ENCODE measurements around the gene SYT1. TPM values are rescaled to one million over a fixed set of nuclear protein-coding genes. Genes with fewer than 3 reads are reported as not detected.
"Not testable (repeated sequence)": the region's sequence is repeated elsewhere in the genome, so short reads cannot be mapped to it uniquely, and the experiment has no call there.

SYT1 gene
- total RNA-seq, 1 donor from 2014 or later = 0.30 TPM

GRCh38 chr12:79203058-79203647 is 338.6 kb downstream of the SYT1 start:
- no peaks in the 10 kb centered on the region for H3K9me3 ChIP-seq (replicated peaks)
- no peak for TF ChIP-seq CTCF (IDR thresholded peaks at IDR 0.05; ENCODE audit: borderline replicate concordance)
- H3K4me1 ChIP-seq = no peaks in the 10 kb centered on the region
- intact Hi-C loops (cut with micrococcal nuclease) = no loop called here
- H3K4me3 ChIP-seq = no peak overlapping the region
- no peaks in the 10 kb centered on the region for H3K27me3 ChIP-seq (ENCODE audit: low read depth)
- no peak for DNase-seq
- no peak overlapping the region for H3K27ac ChIP-seq (replicated peaks)
- H3K36me3 ChIP-seq = no peaks in the 10 kb centered on the region

- intact Hi-C loops (cut with micrococcal nuclease) = no loop called here
- no peak for TF ChIP-seq CTCF (IDR thresholded peaks at IDR 0.05; ENCODE audit: borderline replicate concordance)
- H3K36me3 ChIP-seq = no peaks in the 10 kb centered on the region
Observed at GRCh38 chr12:79206871-79207270, 342.3 kb downstream of the SYT1 start.

DNA sequence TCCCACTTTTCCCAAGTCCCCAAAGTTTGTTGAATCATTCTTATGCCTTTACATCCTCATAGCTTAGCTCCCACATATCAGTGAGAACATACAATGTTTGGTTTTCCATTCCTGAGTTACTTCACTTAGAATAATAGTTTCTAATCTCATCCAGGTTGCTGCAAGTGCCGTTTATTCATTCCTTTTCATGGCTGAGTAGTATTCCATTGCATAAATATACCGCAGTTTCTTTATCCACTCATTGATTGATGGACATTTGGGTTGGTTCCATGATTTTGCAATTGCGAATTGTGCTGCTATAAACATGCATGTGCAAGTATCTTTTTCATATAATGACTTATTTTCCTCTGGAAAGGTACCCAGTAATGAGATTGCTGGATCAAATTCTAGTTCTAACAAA is 345.8 kb downstream of the SYT1 start:
- H3K27ac ChIP-seq (replicated peaks); H3K27me3 ChIP-seq (ENCODE audit: low read depth); DNase-seq; intact Hi-C loops (cut with micrococcal nuclease); H3K4me3 ChIP-seq; H3K4me1 ChIP-seq; H3K36me3 ChIP-seq: not testable (repeated sequence)
- H3K9me3 ChIP-seq (replicated peaks) = peaks cover 11% of the 10 kb centered on the region

More at GRCh38 chr12:79206871-79207270, 342.3 kb downstream of the SYT1 start:
- no peak for DNase-seq
- Histone ChIP-seq H3K27ac (replicated peaks) (no peak overlapping the region), H3K4me3 (no peak overlapping the region), H3K4me1 (no peaks in the 10 kb centered on the region), H3K9me3 (replicated peaks) (peaks cover 11% of the 10 kb centered on the region), H3K27me3 (ENCODE audit: low read depth) (no peaks in the 10 kb centered on the region)

DNA sequence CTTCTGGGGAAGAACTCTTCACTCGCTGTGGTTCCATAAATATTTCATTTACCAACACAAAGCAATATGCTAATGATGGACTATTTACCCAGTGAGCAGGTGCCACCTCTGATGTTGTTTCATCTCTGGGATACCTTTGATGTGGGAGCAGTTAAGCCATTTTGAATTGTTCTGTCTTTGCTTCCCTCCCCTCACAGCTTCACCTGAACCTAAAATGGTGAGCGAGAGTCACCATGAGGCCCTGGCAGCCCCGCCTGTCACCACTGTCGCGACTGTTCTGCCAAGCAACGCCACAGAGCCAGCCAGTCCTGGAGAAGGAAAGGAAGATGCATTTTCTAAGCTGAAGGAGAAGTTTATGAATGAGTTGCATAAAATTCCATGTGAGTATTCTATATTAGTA is 352.7 kb downstream of the SYT1 start:
- H3K36me3 ChIP-seq = no peaks in the 10 kb centered on the region
- no peaks in the 10 kb centered on the region for H3K4me1 ChIP-seq
- H3K4me3 ChIP-seq = no peak overlapping the region
- no peak for DNase-seq
- no peak for TF ChIP-seq CTCF (IDR thresholded peaks at IDR 0.05; ENCODE audit: borderline replicate concordance)
- H3K9me3 ChIP-seq (replicated peaks) = peaks cover 19% of the 10 kb centered on the region
- H3K27ac ChIP-seq (replicated peaks) = no peak overlapping the region
- H3K27me3 ChIP-seq (ENCODE audit: low read depth) = no peaks in the 10 kb centered on the region
- intact Hi-C loops (cut with micrococcal nuclease) = no loop called here

DNA sequence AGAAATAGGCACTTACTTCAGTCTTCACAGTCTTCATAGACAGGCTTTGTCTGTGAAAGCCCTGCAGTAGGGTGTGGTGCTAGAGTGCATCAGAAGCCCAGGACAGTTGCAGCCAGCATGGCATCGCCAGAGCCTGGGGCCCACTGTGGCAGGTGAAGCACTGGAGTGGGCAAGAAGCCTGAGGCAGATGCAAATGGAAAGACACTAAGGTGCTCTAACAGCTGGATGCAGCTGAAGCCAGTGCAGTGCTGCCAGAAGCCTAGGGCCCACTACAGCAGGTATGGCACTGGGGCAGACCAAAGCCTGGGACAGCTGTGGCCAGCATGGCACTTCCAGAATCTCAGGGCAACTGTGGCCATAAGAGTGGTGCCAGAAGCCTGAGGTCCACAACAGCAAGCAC is 358.6 kb downstream of the SYT1 start:
- intact Hi-C loops (cut with micrococcal nuclease) = no loop called here
- DNase-seq = no peak

More for the DNA sequence above, 358.6 kb downstream of the SYT1 start:
- TF ChIP-seq CTCF (IDR thresholded peaks at IDR 0.05; ENCODE audit: borderline replicate concordance) = no peak
- Histone ChIP-seq H3K27me3 (ENCODE audit: low read depth) (no peaks in the 10 kb centered on the region), H3K9me3 (replicated peaks) (peaks cover 35% of the 10 kb centered on the region), H3K27ac (replicated peaks) (no peak overlapping the region), H3K4me3 (no peak overlapping the region), H3K36me3 (no peaks in the 10 kb centered on the region), H3K4me1 (no peaks in the 10 kb centered on the region)

Measured in left ventricle myocardium inferior (tissue), 1 donor.